GM23248 (cell line): ENCODE data around the gene GPR160.

Experiments
- EZH2 ChIP-seq: fragments of 200-600 bp; sonication (generic); IDR thresholded peaks from 2 replicates; pipeline ENCODE4 v1.6.1; 2018; ENCODE audit warnings: antibody characterized with exemption, mild to moderate bottlenecking; ENCODE audit not compliant: insufficient read depth, poor library complexity, severe bottlenecking
- EZH2phosphoT487 ChIP-seq: fragments of 200-600 bp; sonication (generic); IDR thresholded peaks from 2 replicates; pipeline ENCODE4 v1.6.1; 2018; ENCODE audit warnings: antibody characterized with exemption, moderate library complexity, mild to moderate bottlenecking, low read depth; ENCODE audit not compliant: insufficient read depth

- TF ChIP-seq EZH2 (no peak), EZH2phosphoT487 (no peak)
Measured at GRCh38 chr3:170052398-170052797, 14.6 kb downstream of the GPR160 start.
